ENCODE measurements around the gene IQSEC1. TPM values are rescaled to one million over a fixed set of nuclear protein-coding genes. Genes with fewer than 3 reads are reported as not detected.

The IQSEC1 gene
- polyA plus RNA-seq, 4 donors, result 1.1 to 24.8 (median 7.8) TPM

GRCh38 chr3:13103416-13104058 is 30.3 kb upstream of the IQSEC1 start:
- H3K4me3 ChIP-seq (ENCODE audit: low read depth in 1 of 3, low read length in 3 of 3), result no peak overlapping the region
- H3K27me3 ChIP-seq (ENCODE audit: control insufficient read depth in 3 of 3, insufficient read depth in 3 of 3, low read length in 3 of 3), result peaks cover 0 to 2% (median 0%) of the 10 kb centered on the region in 3 donors
- no peaks in the 10 kb centered on the region for H3K36me3 ChIP-seq (ENCODE audit: control insufficient read depth in 3 of 3, insufficient read depth in 2 of 3, low read depth in 1 of 3, low read length in 3 of 3)
- FAIRE-seq (no peak), DNase-seq (no peak)
- no peak overlapping the region for H3K27ac ChIP-seq (ENCODE audit: low read depth in 1 of 3, low read length in 2 of 3)
- no peaks in the 10 kb centered on the region for H3K9me3 ChIP-seq (ENCODE audit: control insufficient read depth in 2 of 2, insufficient read depth in 1 of 2, low read depth in 1 of 2, low read length in 1 of 2)
- H3K4me1 ChIP-seq (ENCODE audit: control insufficient read depth in 3 of 3, insufficient read depth in 2 of 3, low read depth in 1 of 3, low read length in 2 of 3), result no peaks in the 10 kb centered on the region
- 76 to 86% (median 77%) methylated on average over 13 of the region's 13 CpGs for WGBS, 3 donors

- Histone ChIP-seq H3K36me3 (ENCODE audit: control insufficient read depth in 3 of 3, insufficient read depth in 2 of 3, low read depth in 1 of 3, low read length in 3 of 3) (no peaks in the 10 kb centered on the region), H3K9me3 (ENCODE audit: control insufficient read depth in 2 of 2, insufficient read depth in 1 of 2, low read depth in 1 of 2, low read length in 1 of 2) (no peaks in the 10 kb centered on the region), H3K27me3 (ENCODE audit: control insufficient read depth in 3 of 3, insufficient read depth in 3 of 3, low read length in 3 of 3) (peaks cover 0 to 2% (median 0%) of the 10 kb centered on the region in 3 donors), H3K4me3 (ENCODE audit: low read depth in 1 of 3, low read length in 3 of 3) (no peak overlapping the region), H3K27ac (ENCODE audit: low read depth in 1 of 3, low read length in 2 of 3) (no peak overlapping the region), H3K4me1 (ENCODE audit: control insufficient read depth in 3 of 3, insufficient read depth in 2 of 3, low read depth in 1 of 3, low read length in 2 of 3) (no peaks in the 10 kb centered on the region)
- FAIRE-seq, result no peak
- no peak for DNase-seq
- 67 to 76% (median 74%) methylated on average over 21 of the region's 21 CpGs for WGBS, 3 donors
These were observed 29.4 kb upstream of the IQSEC1 start for GRCh38 chr3:13102386-13103345.

- no peak for FAIRE-seq
These were observed 26.5 kb upstream of the IQSEC1 start for GRCh38 chr3:13099707-13100106.

GRCh38 chr3:13098192-13098988 is 25.2 kb upstream of the IQSEC1 start:
- Histone ChIP-seq H3K27ac (ENCODE audit: low read depth in 1 of 3, low read length in 2 of 3) (no peak overlapping the region), H3K9me3 (ENCODE audit: control insufficient read depth in 2 of 2, insufficient read depth in 1 of 2, low read depth in 1 of 2, low read length in 1 of 2) (no peaks in the 10 kb centered on the region), H3K27me3 (ENCODE audit: control insufficient read depth in 3 of 3, insufficient read depth in 3 of 3, low read length in 3 of 3) (peaks cover 0 to 3% (median 0%) of the 10 kb centered on the region in 3 donors), H3K36me3 (ENCODE audit: control insufficient read depth in 3 of 3, insufficient read depth in 2 of 3, low read depth in 1 of 3, low read length in 3 of 3) (no peaks in the 10 kb centered on the region), H3K4me1 (ENCODE audit: control insufficient read depth in 3 of 3, insufficient read depth in 2 of 3, low read depth in 1 of 3, low read length in 2 of 3) (no peaks in the 10 kb centered on the region), H3K4me3 (ENCODE audit: low read depth in 1 of 3, low read length in 3 of 3) (no peak overlapping the region)
- WGBS, 3 donors, result 79 to 81% (median 80%) methylated on average over 9 of the region's 9 CpGs
- FAIRE-seq (no peak), DNase-seq (no peak)

More at GRCh38 chr3:13099707-13100106, 26.5 kb upstream of the IQSEC1 start:
- Histone ChIP-seq H3K27me3 (ENCODE audit: control insufficient read depth in 3 of 3, insufficient read depth in 3 of 3, low read length in 3 of 3) (peaks cover 0 to 2% (median 0%) of the 10 kb centered on the region in 3 donors), H3K4me1 (ENCODE audit: control insufficient read depth in 3 of 3, insufficient read depth in 2 of 3, low read depth in 1 of 3, low read length in 2 of 3) (no peaks in the 10 kb centered on the region), H3K9me3 (ENCODE audit: control insufficient read depth in 2 of 2, insufficient read depth in 1 of 2, low read depth in 1 of 2, low read length in 1 of 2) (no peaks in the 10 kb centered on the region), H3K36me3 (ENCODE audit: control insufficient read depth in 3 of 3, insufficient read depth in 2 of 3, low read depth in 1 of 3, low read length in 3 of 3) (no peaks in the 10 kb centered on the region), H3K4me3 (ENCODE audit: low read depth in 1 of 3, low read length in 3 of 3) (no peak overlapping the region), H3K27ac (ENCODE audit: low read depth in 1 of 3, low read length in 2 of 3) (no peak overlapping the region)
- 89 to 91% (median 91%) methylated on average over 10 of the region's 10 CpGs for WGBS, 3 donors
- no peak for DNase-seq

- H3K27ac ChIP-seq (ENCODE audit: low read depth in 1 of 3, low read length in 2 of 3), result no peak overlapping the region
- 84 to 95% (median 95%) methylated on average over 8 of the region's 8 CpGs for WGBS, 3 donors
- H3K9me3 ChIP-seq (ENCODE audit: control insufficient read depth in 2 of 2, insufficient read depth in 1 of 2, low read depth in 1 of 2, low read length in 1 of 2), result no peaks in the 10 kb centered on the region
- H3K36me3 ChIP-seq (ENCODE audit: control insufficient read depth in 3 of 3, insufficient read depth in 2 of 3, low read depth in 1 of 3, low read length in 3 of 3), result no peaks in the 10 kb centered on the region
- FAIRE-seq (no peak), DNase-seq (no peak)
- no peak overlapping the region for H3K4me3 ChIP-seq (ENCODE audit: low read depth in 1 of 3, low read length in 3 of 3)
- H3K4me1 ChIP-seq (ENCODE audit: control insufficient read depth in 3 of 3, insufficient read depth in 2 of 3, low read depth in 1 of 3, low read length in 2 of 3), result no peaks in the 10 kb centered on the region
- H3K27me3 ChIP-seq (ENCODE audit: control insufficient read depth in 3 of 3, insufficient read depth in 3 of 3, low read length in 3 of 3), result peaks cover 0 to 7% (median 0%) of the 10 kb centered on the region in 3 donors
These were observed 23.1 kb upstream of the IQSEC1 start for GRCh38 chr3:13096356-13096755.

- Histone ChIP-seq H3K27me3 (ENCODE audit: control insufficient read depth in 3 of 3, insufficient read depth in 3 of 3, low read length in 3 of 3) (peaks cover 0 to 7% (median 0%) of the 10 kb centered on the region in 3 donors), H3K4me3 (ENCODE audit: low read depth in 1 of 3, low read length in 3 of 3) (no peak overlapping the region), H3K36me3 (ENCODE audit: control insufficient read depth in 3 of 3, insufficient read depth in 2 of 3, low read depth in 1 of 3, low read length in 3 of 3) (no peaks in the 10 kb centered on the region), H3K27ac (ENCODE audit: low read depth in 1 of 3, low read length in 2 of 3) (no peak overlapping the region), H3K4me1 (ENCODE audit: control insufficient read depth in 3 of 3, insufficient read depth in 2 of 3, low read depth in 1 of 3, low read length in 2 of 3) (no peaks in the 10 kb centered on the region), H3K9me3 (ENCODE audit: control insufficient read depth in 2 of 2, insufficient read depth in 1 of 2, low read depth in 1 of 2, low read length in 1 of 2) (no peaks in the 10 kb centered on the region)
- WGBS, 3 donors, result 36 to 43% (median 39%) methylated on average over 21 of the region's 21 CpGs
- no peak for FAIRE-seq
- no peak for DNase-seq
These were observed 22.2 kb upstream of the IQSEC1 start for GRCh38 chr3:13095408-13095937.

- H3K4me1 ChIP-seq (ENCODE audit: control insufficient read depth in 3 of 3, insufficient read depth in 2 of 3, low read depth in 1 of 3, low read length in 2 of 3), result no peaks in the 10 kb centered on the region
These were observed 20.5 kb upstream of the IQSEC1 start for GRCh38 chr3:13093687-13094086.

More at GRCh38 chr3:13093687-13094086, 20.5 kb upstream of the IQSEC1 start:
- H3K27ac ChIP-seq (ENCODE audit: low read depth in 1 of 3, low read length in 2 of 3), result no peak overlapping the region
- no peak overlapping the region for H3K4me3 ChIP-seq (ENCODE audit: low read depth in 1 of 3, low read length in 3 of 3)
- FAIRE-seq (no peak), DNase-seq (no peak)
- WGBS, 3 donors, result 67 to 72% (median 69%) methylated on average over 10 of the region's 10 CpGs
- H3K36me3 ChIP-seq (ENCODE audit: control insufficient read depth in 3 of 3, insufficient read depth in 2 of 3, low read depth in 1 of 3, low read length in 3 of 3), result no peaks in the 10 kb centered on the region
- no peaks in the 10 kb centered on the region for H3K9me3 ChIP-seq (ENCODE audit: control insufficient read depth in 2 of 2, insufficient read depth in 1 of 2, low read depth in 1 of 2, low read length in 1 of 2)
- H3K27me3 ChIP-seq (ENCODE audit: control insufficient read depth in 3 of 3, insufficient read depth in 3 of 3, low read length in 3 of 3), result peaks cover 0 to 7% (median 0%) of the 10 kb centered on the region in 3 donors

Data from small intestine (tissue), 7 donors.